ENCODE results near the gene DNASE2B. TPM values are rescaled to one million over a fixed set of nuclear protein-coding genes. Genes with fewer than 3 reads are reported as not detected.

The DNASE2B gene
- total and polyA plus RNA-seq, 2 experiments from 2014 or later, result not detected

- no peak overlapping the region for H3K4me2 ChIP-seq
- no peak overlapping the region for H2AFZ ChIP-seq
- H3K27me3 ChIP-seq, result no peaks in the 10 kb centered on the region
- H3K79me2 ChIP-seq, result no peaks in the 10 kb centered on the region
- H3K27ac ChIP-seq, result no peak overlapping the region
- TF ChIP-seq EZH2phosphoT487 (IDR thresholded peaks at IDR 0.05; ENCODE audit: low read depth, severe bottlenecking, unreplicated experiment) (no peak), EZH2 (IDR thresholded peaks at IDR 0.05; ENCODE audit: borderline replicate concordance) (no peak), CTCF (IDR thresholded peaks at IDR 0.05; ENCODE audit: poor library complexity) (no peak)
- no peak overlapping the region for H3K4me3 ChIP-seq
- no peaks in the 10 kb centered on the region for H3K4me1 ChIP-seq (ENCODE audit: insufficient read depth)
- DNase-seq (ENCODE audit: low spot score), result no peak
- H3K36me3 ChIP-seq (replicated peaks; ENCODE audit: insufficient read depth, low read depth), result no peaks in the 10 kb centered on the region
- WGBS (ENCODE audit: low lambda C conversion rate, missing lambda C conversion rate), result 85% methylated on average over 5 of the region's 5 CpGs
- H3K9me2 ChIP-seq (replicated peaks; ENCODE audit: insufficient read depth), result no peaks in the 10 kb centered on the region
- no peaks in the 10 kb centered on the region for H4K20me1 ChIP-seq (ENCODE audit: insufficient read depth, poor library complexity, severe bottlenecking)
- no peaks in the 10 kb centered on the region for H3K9me3 ChIP-seq (ENCODE audit: low read depth)
These were observed 30.0 kb downstream of the DNASE2B start for GRCh38 chr1:84428235-84428634.

- Histone ChIP-seq H2AFZ (no peak overlapping the region), H4K20me1 (ENCODE audit: insufficient read depth, poor library complexity, severe bottlenecking) (no peaks in the 10 kb centered on the region), H3K9me2 (replicated peaks; ENCODE audit: insufficient read depth) (no peaks in the 10 kb centered on the region), H3K4me2 (no peak overlapping the region), H3K27me3 (no peaks in the 10 kb centered on the region), H3K36me3 (replicated peaks; ENCODE audit: insufficient read depth, low read depth) (no peaks in the 10 kb centered on the region), H3K9me3 (ENCODE audit: low read depth) (no peaks in the 10 kb centered on the region), H3K4me3 (no peak overlapping the region), H3K79me2 (no peaks in the 10 kb centered on the region), H3K4me1 (ENCODE audit: insufficient read depth) (no peaks in the 10 kb centered on the region), H3K27ac (no peak overlapping the region)
- no peak for TF ChIP-seq EZH2phosphoT487 (IDR thresholded peaks at IDR 0.05; ENCODE audit: low read depth, severe bottlenecking, unreplicated experiment)
- TF ChIP-seq EZH2 (IDR thresholded peaks at IDR 0.05; ENCODE audit: borderline replicate concordance), result no peak
- TF ChIP-seq CTCF (IDR thresholded peaks at IDR 0.05; ENCODE audit: poor library complexity), result no peak
- no peak for DNase-seq (ENCODE audit: low spot score)
- 95% methylated on average over 1 of the region's 1 CpG for WGBS (ENCODE audit: low lambda C conversion rate, missing lambda C conversion rate)
These were observed 30.9 kb downstream of the DNASE2B start for GRCh38 chr1:84429231-84429630.

DNA sequence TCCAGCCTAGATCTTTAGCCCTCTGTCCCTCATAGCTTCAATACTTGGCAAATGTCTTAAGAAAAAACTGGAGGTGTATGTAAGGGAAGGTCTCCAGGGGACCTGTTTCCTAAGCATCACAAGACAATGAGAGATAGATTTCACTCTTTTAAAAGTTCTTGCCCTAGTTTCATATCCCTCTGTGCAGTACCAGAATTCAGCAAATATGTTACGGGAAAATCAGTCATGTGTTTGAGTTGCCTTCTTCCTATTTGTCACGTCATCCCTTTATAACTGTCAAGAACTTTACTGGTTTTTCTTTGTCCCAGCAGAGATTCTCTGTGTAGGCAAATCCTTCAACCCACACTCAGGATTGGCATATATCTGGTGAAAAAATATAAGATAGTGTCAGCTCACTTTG, 32.3 kb downstream of the DNASE2B start:
- Histone ChIP-seq H3K27me3 (no peaks in the 10 kb centered on the region), H3K9me3 (ENCODE audit: low read depth) (no peaks in the 10 kb centered on the region), H4K20me1 (ENCODE audit: insufficient read depth, poor library complexity, severe bottlenecking) (no peaks in the 10 kb centered on the region), H3K4me3 (no peak overlapping the region), H3K27ac (no peak overlapping the region), H3K9me2 (replicated peaks; ENCODE audit: insufficient read depth) (no peaks in the 10 kb centered on the region), H3K36me3 (replicated peaks; ENCODE audit: insufficient read depth, low read depth) (no peaks in the 10 kb centered on the region), H3K4me2 (no peak overlapping the region), H2AFZ (no peak overlapping the region), H3K4me1 (ENCODE audit: insufficient read depth) (no peaks in the 10 kb centered on the region), H3K79me2 (no peaks in the 10 kb centered on the region)
- DNase-seq (ENCODE audit: low spot score), result no peak
- no peak for TF ChIP-seq CTCF (IDR thresholded peaks at IDR 0.05; ENCODE audit: poor library complexity)
- TF ChIP-seq EZH2 (IDR thresholded peaks at IDR 0.05; ENCODE audit: borderline replicate concordance), result no peak
- no peak for TF ChIP-seq EZH2phosphoT487 (IDR thresholded peaks at IDR 0.05; ENCODE audit: low read depth, severe bottlenecking, unreplicated experiment)
- 97% methylated on average over 2 of the region's 2 CpGs for whole genome bisulfite sequencing (ENCODE audit: low lambda C conversion rate, missing lambda C conversion rate)
